Right renal cortex interstitium (tissue), 3 donors: Measurements from ENCODE around the gene PREP. TPM values are rescaled to one million over a fixed set of nuclear protein-coding genes. Genes with fewer than 3 reads are reported as not detected.
"Not testable (repeated sequence)": the region's sequence is repeated elsewhere in the genome, so short reads cannot be mapped to it uniquely, and the experiment has no call there.

ENCODE experiments used
- DNase-seq, 3 donors: peaks; one replicate each; pipeline ENCODE4 v3.0.0-alpha.2; 2013; ENCODE audit warnings: low read depth in 3 of 3, low spot score in 2 of 3
- polyA plus RNA-seq, 3 donors: library from polyadenylated mRNA; unstranded; fragments of 120-200 nt; gene quantifications; one replicate each; pipeline ENCODE4 v1.2.1, GENCODE V29; 2013; ENCODE audit not compliant: insufficient read length in 3 of 3

Gene PREP
- polyA plus RNA-seq, 3 donors = 35.8 to 38.5 (median 38.0) TPM

GRCh38 chr6:105348897-105349296 is 54.0 kb downstream of the PREP start:
- no peak for DNase-seq

DNA sequence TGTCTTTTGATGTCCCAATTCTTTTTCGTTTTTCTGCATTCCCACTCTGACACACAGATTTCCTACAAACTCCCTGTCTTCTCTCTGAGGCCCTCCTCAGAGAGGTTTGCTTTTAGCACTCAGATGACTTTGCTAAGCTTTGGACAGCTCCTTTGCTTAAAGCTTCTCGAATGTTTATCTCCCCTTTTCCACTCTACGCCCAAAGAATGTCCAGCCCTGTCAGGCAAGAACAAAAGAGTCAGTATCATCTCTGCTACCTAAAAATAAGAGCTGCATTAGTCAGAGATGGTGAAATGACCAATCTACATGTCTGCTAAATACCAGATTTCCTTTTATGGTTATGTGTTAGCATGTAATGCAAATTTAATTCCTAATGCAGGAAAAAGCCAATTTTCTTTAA is 56.8 kb downstream of the PREP start:
- no peak for DNase-seq

DNA sequence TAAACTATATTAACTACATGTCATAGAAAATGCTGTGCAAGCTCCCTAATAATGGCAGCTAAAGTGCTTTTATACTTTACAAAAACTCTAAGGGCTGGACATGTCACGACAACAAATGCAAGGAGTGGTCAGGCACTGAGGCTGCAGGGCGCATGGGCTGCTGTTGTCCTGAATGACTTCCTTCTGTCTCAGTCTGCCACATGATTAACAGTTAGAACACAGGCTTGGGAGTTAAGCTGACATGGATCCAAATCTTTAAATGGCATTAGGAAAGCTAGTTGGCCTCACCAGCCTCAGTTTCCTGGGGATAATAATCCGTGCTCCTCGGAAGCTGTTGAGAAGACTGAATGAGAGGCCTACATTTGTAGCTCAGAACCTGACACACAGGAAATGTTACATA is 57.4 kb downstream of the PREP start:
- DNase-seq = no peak

GRCh38 chr6:105344881-105345370 is 58.0 kb downstream of the PREP start:
- no peak for DNase-seq

DNA sequence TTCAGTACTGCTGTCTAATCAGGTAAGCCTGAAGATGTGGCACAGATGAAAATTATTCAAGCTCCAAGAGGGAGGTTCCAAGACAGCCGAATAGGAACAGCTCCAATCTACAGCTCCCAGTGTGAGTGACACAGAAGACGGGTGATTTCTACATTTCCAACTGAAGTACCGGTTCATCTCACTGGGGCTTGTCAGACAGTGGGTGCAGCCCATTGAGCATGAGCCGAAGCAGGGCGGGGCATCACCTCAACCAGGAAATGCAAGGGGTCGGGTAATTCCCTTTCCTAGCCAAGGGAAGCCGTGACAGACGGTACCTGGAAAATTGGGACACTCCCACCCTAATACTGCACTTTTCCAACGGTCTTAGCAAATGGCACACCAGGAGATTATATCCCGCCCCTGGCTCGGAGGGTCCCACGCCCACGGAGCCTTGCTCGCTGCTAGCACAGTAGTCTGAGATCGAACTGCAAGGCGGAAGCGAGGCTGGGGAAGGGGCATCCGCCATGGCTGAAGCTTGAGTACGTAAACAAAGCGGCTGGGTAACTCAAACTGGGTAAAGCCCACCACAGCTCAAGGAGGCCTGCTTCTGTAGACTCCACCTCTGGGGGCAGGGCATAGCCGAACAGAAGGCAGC is 64.4 kb downstream of the PREP start:
- not testable (repeated sequence) for DNase-seq

GRCh38 chr6:105336986-105337385 is 65.9 kb downstream of the PREP start:
- no peak for DNase-seq

DNA sequence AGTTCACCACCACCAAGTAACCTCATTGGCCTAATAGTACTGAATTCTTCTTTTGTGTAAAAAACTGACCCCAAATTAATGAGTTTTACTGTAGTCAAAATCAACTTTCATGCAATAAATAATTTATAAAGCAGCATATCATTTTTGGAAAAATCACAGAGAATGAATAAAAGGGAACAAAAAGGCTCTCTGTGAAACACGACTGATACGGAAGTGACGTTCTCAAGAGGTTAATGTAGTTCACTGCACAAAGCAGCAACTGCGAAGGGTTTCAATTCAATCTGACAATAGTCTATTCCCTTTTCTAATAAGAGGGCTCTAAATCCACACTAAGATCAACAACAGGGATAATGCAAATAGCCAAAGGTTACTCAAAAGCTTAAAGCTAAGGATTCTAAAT is 70.3 kb downstream of the PREP start:
- DNase-seq = no peak

GRCh38 chr6:105331927-105332326 is 71.0 kb downstream of the PREP start:
- no peak for DNase-seq

- no peak for DNase-seq
These were observed 72.0 kb downstream of the PREP start for GRCh38 chr6:105330913-105331312.

GRCh38 chr6:105330364-105330763 is 72.5 kb downstream of the PREP start:
- no peak for DNase-seq

- DNase-seq = no peak
These were observed 75.8 kb downstream of the PREP start for GRCh38 chr6:105326833-105327770.

GRCh38 chr6:105326216-105326615 is 76.7 kb downstream of the PREP start:
- DNase-seq = no peak

- DNase-seq = no peak
These were observed 78.4 kb downstream of the PREP start for GRCh38 chr6:105324386-105324950.

- no peak for DNase-seq
These were observed 80.2 kb downstream of the PREP start for GRCh38 chr6:105322499-105323225.

DNA sequence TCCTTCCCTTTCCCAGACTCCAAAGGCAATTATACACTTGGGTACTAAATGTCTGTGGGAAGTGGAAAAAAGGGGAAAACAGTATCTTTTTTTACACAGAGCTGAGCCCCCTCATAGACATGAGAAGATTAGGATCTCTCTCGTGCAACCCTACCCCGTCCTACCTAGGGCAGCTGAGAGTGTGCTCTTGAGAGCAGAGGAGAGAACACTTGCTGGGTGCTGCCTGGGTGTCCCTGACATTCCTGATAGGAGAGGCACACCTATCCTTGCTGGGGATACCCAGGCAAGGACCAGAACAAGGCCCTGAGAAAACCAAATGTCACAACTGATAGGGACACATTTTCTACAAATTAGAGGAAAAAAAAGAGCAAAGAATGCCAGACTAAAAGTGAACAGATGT is 81.2 kb downstream of the PREP start:
- no peak for DNase-seq

- DNase-seq = no peak
These were observed 81.7 kb downstream of the PREP start for GRCh38 chr6:105321207-105321606.

DNA sequence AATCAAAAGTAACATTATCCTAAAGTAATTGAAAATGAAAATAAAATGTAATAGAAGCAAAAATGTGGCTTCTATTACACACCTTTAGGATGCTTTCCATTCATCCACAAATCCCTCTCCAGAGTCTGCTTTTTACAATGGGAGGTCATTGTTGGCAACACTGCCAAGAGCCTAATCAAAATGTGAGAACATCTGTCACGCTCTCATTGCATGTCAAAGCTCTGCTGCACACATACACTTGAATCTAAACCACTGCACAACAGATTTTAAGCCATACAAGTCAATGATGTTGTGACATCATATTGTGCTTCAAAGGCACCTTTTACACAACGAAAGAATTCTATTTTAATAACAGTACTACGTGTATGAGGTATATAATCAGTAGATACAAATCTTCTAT is 82.1 kb downstream of the PREP start:
- DNase-seq = no peak

DNA sequence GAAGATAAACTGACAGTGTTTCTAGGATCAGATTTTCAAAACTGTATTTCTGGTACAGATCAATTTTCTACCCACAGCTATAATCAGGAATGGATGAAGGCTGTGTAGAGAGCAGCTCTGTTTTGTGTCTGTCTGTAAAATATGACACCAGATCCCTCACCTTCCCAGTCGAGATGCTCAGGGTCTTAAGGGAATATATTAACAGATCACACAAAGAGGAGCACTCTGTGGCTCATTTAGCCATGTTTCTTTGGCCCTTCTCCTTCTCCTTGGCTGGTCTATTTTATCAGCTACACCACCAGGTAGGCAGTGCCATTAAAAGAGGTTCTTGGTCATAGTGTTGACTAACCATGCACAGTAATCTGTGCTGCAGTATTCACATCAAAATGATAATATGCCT is 82.6 kb downstream of the PREP start:
- no peak for DNase-seq

GRCh38 chr6:105319331-105319730 is 83.6 kb downstream of the PREP start:
- no peak for DNase-seq

- no peak for DNase-seq
These were observed 84.2 kb downstream of the PREP start for GRCh38 chr6:105318660-105319059.
